ENCODE data around the gene SCFD2. TPM values are rescaled to one million over a fixed set of nuclear protein-coding genes. Genes with fewer than 3 reads are reported as not detected.
A peak's percentile ranks its signal among the peaks of the same experiment; 100 is the strongest.

SCFD2 gene
- polyA plus RNA-seq, 1 of the 3 experiments (the other 2 are of a cell fraction) = 14.1 TPM

GRCh38 chr4:52957220-52957686 is 408.6 kb downstream of the SCFD2 start:
- Histone ChIP-seq H3K9me3 (no peaks in the 10 kb centered on the region), H4K20me1 (ENCODE audit: insufficient read depth) (no peaks in the 10 kb centered on the region), H3K27me3 (ENCODE audit: insufficient read depth) (no peaks in the 10 kb centered on the region), H3K4me3 (ENCODE audit: low read depth in 2 of 2, low read length in 1 of 2) (no peak overlapping the region), H3K9ac (no peak overlapping the region), H3K27ac (ENCODE audit: low read depth in 2 of 2, low read length in 1 of 2) (peak overlapping the region in 1 of 2 experiments; percentile 70; a peak in 2 of 4 replicates), H3F3A (replicated peaks; ENCODE audit: insufficient read depth) (no peaks in the 10 kb centered on the region), H2AFZ (ENCODE audit: low read depth) (no peak overlapping the region), H3K4me1 (ENCODE audit: control insufficient read depth in 1 of 2, insufficient read depth in 2 of 2, low read depth in 1 of 2, low read length in 1 of 2) (peaks cover 0 to 48% of the 10 kb centered on the region in 2 experiments; a peak in 2 of 4 replicates), H3K79me2 (ENCODE audit: insufficient read depth) (no peaks in the 10 kb centered on the region), H3K4me2 (no peak overlapping the region), H3K36me3 (replicated peaks in 1 of 2; ENCODE audit: control insufficient read depth in 1 of 2, insufficient read depth in 2 of 2, low read length in 1 of 2) (no peaks in the 10 kb centered on the region), H3K9me2 (no peaks in the 10 kb centered on the region)
- CTCF ChIA-PET = interaction anchor here (0.9 to 4.8 kb wide), 5 partner anchors 25 to 245 kb away, joined by 3 to 23 read pairs (median 4); no protein-coding TSS in a partner anchor
- TF ChIP-seq NRF1 (IDR thresholded peaks at IDR 0.05; ENCODE audit: low read depth, low read length) = no peak
- TF ChIP-seq EP300 (IDR thresholded peaks at IDR 0.05; ENCODE audit: borderline replicate concordance in 1 of 2, low read depth in 1 of 2, low read length in 1 of 2) = peak in 1 of 2 experiments; percentile 60; a peak in 2 of 4 replicates
- peak; percentile 36 for TF ChIP-seq CHD2 (IDR thresholded peaks at IDR 0.05; ENCODE audit: low read length, partially characterized antibody)
- TF ChIP-seq RAD21 (IDR thresholded peaks at IDR 0.05; ENCODE audit: low read length) = 0 out of 2 replicates have a peak, but pooled peaks have one; percentile 12
- TF ChIP-seq FOXJ3 (CRISPR knock-in tag; IDR thresholded peaks at IDR 0.05) = 0 out of 2 replicates have a peak, but pooled peaks have one; percentile 26
- POLR2A ChIA-PET = interaction anchor here (0.7 to 1.4 kb wide), 3 partner anchors 34 to 245 kb away, joined by 3 to 4 read pairs (median 3); no protein-coding TSS in a partner anchor
- DNase-seq = peak; percentile 40
- WGBS (ENCODE audit: low lambda C conversion rate) = 72% methylated on average over 9 of the region's 9 CpGs

GRCh38 chr4:52956691-52957090 is 409.2 kb downstream of the SCFD2 start:
- 32% methylated on average over 2 of the region's 2 CpGs for WGBS (ENCODE audit: low lambda C conversion rate)
- no peaks in the 10 kb centered on the region for H3K36me3 ChIP-seq (replicated peaks in 1 of 2; ENCODE audit: control insufficient read depth in 1 of 2, insufficient read depth in 2 of 2, low read length in 1 of 2)
- H3K79me2 ChIP-seq (ENCODE audit: insufficient read depth) = no peaks in the 10 kb centered on the region
- ChIA-PET CTCF (interaction anchor here (0.8 to 4.8 kb wide), 5 partner anchors 16 to 527 kb away, joined by 3 to 23 read pairs (median 3); no protein-coding TSS in a partner anchor), POLR2A (interaction anchor here (0.7 to 1.4 kb wide), 3 partner anchors 34 to 245 kb away, joined by 3 to 4 read pairs (median 3); no protein-coding TSS in a partner anchor)
- H3K27ac ChIP-seq (ENCODE audit: low read depth in 2 of 2, low read length in 1 of 2) = peak overlapping the region in 1 of 2 experiments; percentile 63; a peak in 2 of 4 replicates
- H3K4me3 ChIP-seq (ENCODE audit: low read depth in 2 of 2, low read length in 1 of 2) = no peak overlapping the region
- TF ChIP-seq RCOR1 (IDR thresholded peaks at IDR 0.05; ENCODE audit: low read length) (no peak), GATA2 (CRISPR knock-in tag; IDR thresholded peaks at IDR 0.05) (peak; percentile 49; the same call in 1 of the 2 replicates), SMC3 (IDR thresholded peaks at IDR 0.05; ENCODE audit: low read depth, low read length) (no peak), EP300 (IDR thresholded peaks at IDR 0.05; ENCODE audit: borderline replicate concordance in 1 of 2, low read depth in 1 of 2, low read length in 1 of 2) (peak in 1 of 2 experiments; percentile 26; a peak in 1 of 4 replicates)
- H3K27me3 ChIP-seq (ENCODE audit: insufficient read depth) = no peaks in the 10 kb centered on the region
- H3K9ac ChIP-seq = no peak overlapping the region
- H3F3A ChIP-seq (replicated peaks; ENCODE audit: insufficient read depth) = no peaks in the 10 kb centered on the region
- no peak overlapping the region for H2AFZ ChIP-seq (ENCODE audit: low read depth)
- H3K4me2 ChIP-seq = no peak overlapping the region
- no peaks in the 10 kb centered on the region for H4K20me1 ChIP-seq (ENCODE audit: insufficient read depth)
- peaks cover 0 to 54% of the 10 kb centered on the region in 2 experiments; a peak in 2 of 4 replicates for H3K4me1 ChIP-seq (ENCODE audit: control insufficient read depth in 1 of 2, insufficient read depth in 2 of 2, low read depth in 1 of 2, low read length in 1 of 2)
- DNase-seq = peak; percentile 14
- H3K9me3 ChIP-seq = no peaks in the 10 kb centered on the region
- H3K9me2 ChIP-seq = no peaks in the 10 kb centered on the region

- no peaks in the 10 kb centered on the region for H3K27me3 ChIP-seq (ENCODE audit: insufficient read depth)
- 82% methylated on average over 6 of the region's 6 CpGs for WGBS (ENCODE audit: low lambda C conversion rate)
- no peak overlapping the region for H3K4me3 ChIP-seq (ENCODE audit: low read depth in 2 of 2, low read length in 1 of 2)
- no peaks in the 10 kb centered on the region for H3K36me3 ChIP-seq (replicated peaks in 1 of 2; ENCODE audit: control insufficient read depth in 1 of 2, insufficient read depth in 2 of 2, low read length in 1 of 2)
- no peaks in the 10 kb centered on the region for H3K9me2 ChIP-seq
- H3K79me2 ChIP-seq (ENCODE audit: insufficient read depth) = no peaks in the 10 kb centered on the region
- ChIA-PET CTCF (interaction anchor here (0.7 to 4.8 kb wide), 3 partner anchors 28 to 1071 kb away, joined by 3 to 23 read pairs (median 3); no protein-coding TSS in a partner anchor), POLR2A (interaction anchor here (1.0 kb wide), 1 partner anchor 87 kb away, joined by 5 read pairs; no protein-coding TSS in a partner anchor)
- H3K4me2 ChIP-seq = no peak overlapping the region
- H3F3A ChIP-seq (replicated peaks; ENCODE audit: insufficient read depth) = no peaks in the 10 kb centered on the region
- no peak overlapping the region for H3K9ac ChIP-seq
- no peak overlapping the region for H3K27ac ChIP-seq (ENCODE audit: low read depth in 2 of 2, low read length in 1 of 2)
- H3K9me3 ChIP-seq = no peaks in the 10 kb centered on the region
- no peak overlapping the region for H2AFZ ChIP-seq (ENCODE audit: low read depth)
- H3K4me1 ChIP-seq (ENCODE audit: control insufficient read depth in 1 of 2, insufficient read depth in 2 of 2, low read depth in 1 of 2, low read length in 1 of 2) = peaks cover 3 to 54% of the 10 kb centered on the region in 2 experiments; a peak in 3 of 4 replicates
- H4K20me1 ChIP-seq (ENCODE audit: insufficient read depth) = no peaks in the 10 kb centered on the region
- no peak for DNase-seq
- TF ChIP-seq, protein P1, sequence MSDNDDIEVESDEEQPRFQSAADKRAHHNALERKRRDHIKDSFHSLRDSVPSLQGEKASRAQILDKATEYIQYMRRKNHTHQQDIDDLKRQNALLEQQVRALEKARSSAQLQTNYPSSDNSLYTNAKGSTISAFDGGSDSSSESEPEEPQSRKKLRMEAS (IDR thresholded peaks at IDR 0.05; ENCODE audit: low read depth) = no peak
- TF ChIP-seq REST (IDR thresholded peaks at IDR 0.05; ENCODE audit: low read depth, low read length) (no peak), RCOR1 (IDR thresholded peaks at IDR 0.05; ENCODE audit: low read length) (no peak), YY1 (IDR thresholded peaks at IDR 0.05; ENCODE audit: low read depth) (no peak), FOXJ3 (CRISPR knock-in tag; IDR thresholded peaks at IDR 0.05) (no peak), RFX5 (IDR thresholded peaks at IDR 0.05; ENCODE audit: low read length) (no peak), EP300 (IDR thresholded peaks at IDR 0.05; ENCODE audit: borderline replicate concordance in 1 of 2, low read depth in 1 of 2, low read length in 1 of 2) (no peak), CHD2 (IDR thresholded peaks at IDR 0.05; ENCODE audit: low read length, partially characterized antibody) (no peak), ELF1 (IDR thresholded peaks at IDR 0.05) (no peak), POLR2AphosphoS5 (IDR thresholded peaks at IDR 0.05; ENCODE audit: low read depth, low read length) (no peak), SIN3A (IDR thresholded peaks at IDR 0.05; ENCODE audit: borderline replicate concordance, low read depth, low read length) (no peak)
Observed at GRCh38 chr4:52954560-52955170, 411.2 kb downstream of the SCFD2 start.
